Measurements from ENCODE around the gene IST1.

Gene IST1

GRCh38 chr16:71911121-71911520, 15.8 kb downstream of the IST1 start:
- Mint-ChIP-seq H3K4me3 (peak overlapping the region; percentile 6), H3K36me3 (ENCODE audit: insufficient read depth) (peaks cover 38% of the 10 kb centered on the region), H3K27me3 (no peaks in the 10 kb centered on the region), H3K9me3 (no peaks in the 10 kb centered on the region), H3K27ac (ENCODE audit: low read depth) (no peak overlapping the region), H3K4me1 (peaks cover 74% of the 10 kb centered on the region)
- ATAC-seq (replicated peaks; ENCODE audit: extremely low read depth, poor library complexity, severe bottlenecking) (peak; percentile 49), DNase-seq (ENCODE audit: low spot score in 2 of 2) (no peak)

GRCh38 chr16:71912534-71913275, 17.4 kb downstream of the IST1 start:
- H3K4me1 Mint-ChIP-seq = peaks cover 69% of the 10 kb centered on the region
- no peak for ATAC-seq (replicated peaks; ENCODE audit: extremely low read depth, poor library complexity, severe bottlenecking)
- H3K27me3 Mint-ChIP-seq = no peaks in the 10 kb centered on the region
- H3K9me3 Mint-ChIP-seq = no peaks in the 10 kb centered on the region
- H3K4me3 Mint-ChIP-seq = peak overlapping the region; percentile 33
- no peak for DNase-seq (ENCODE audit: low spot score in 2 of 2)
- no peak overlapping the region for H3K27ac Mint-ChIP-seq (ENCODE audit: low read depth)
- H3K36me3 Mint-ChIP-seq (ENCODE audit: insufficient read depth) = peaks cover 46% of the 10 kb centered on the region

- Mint-ChIP-seq H3K27me3 (no peaks in the 10 kb centered on the region), H3K9me3 (no peaks in the 10 kb centered on the region), H3K36me3 (ENCODE audit: insufficient read depth) (peaks cover 54% of the 10 kb centered on the region), H3K4me1 (peaks cover 55% of the 10 kb centered on the region), H3K4me3 (peak overlapping the region; percentile 37), H3K27ac (ENCODE audit: low read depth) (peak overlapping the region; percentile 72)
- ATAC-seq (replicated peaks; ENCODE audit: extremely low read depth, poor library complexity, severe bottlenecking) = no peak
- no peak for DNase-seq (ENCODE audit: low spot score in 2 of 2)
Measured at GRCh38 chr16:71914802-71915201, 19.5 kb downstream of the IST1 start.

- Mint-ChIP-seq H3K9me3 (no peaks in the 10 kb centered on the region), H3K27me3 (no peaks in the 10 kb centered on the region), H3K4me3 (no peak overlapping the region), H3K27ac (ENCODE audit: low read depth) (peak overlapping the region; percentile 72), H3K4me1 (peaks cover 51% of the 10 kb centered on the region), H3K36me3 (ENCODE audit: insufficient read depth) (peaks cover 59% of the 10 kb centered on the region)
- DNase-seq (ENCODE audit: low spot score in 2 of 2) (no peak), ATAC-seq (replicated peaks; ENCODE audit: extremely low read depth, poor library complexity, severe bottlenecking) (no peak)
Measured at GRCh38 chr16:71915350-71915749, 20.0 kb downstream of the IST1 start.

- H3K36me3 Mint-ChIP-seq (ENCODE audit: insufficient read depth) = peaks cover 68% of the 10 kb centered on the region
- H3K4me3 Mint-ChIP-seq = no peak overlapping the region
- H3K4me1 Mint-ChIP-seq = peaks cover 51% of the 10 kb centered on the region
Measured at GRCh38 chr16:71916397-71916920, 21.1 kb downstream of the IST1 start.

GRCh38 chr16:71917900-71918299, 22.6 kb downstream of the IST1 start:
- Mint-ChIP-seq H3K9me3 (no peaks in the 10 kb centered on the region), H3K27ac (ENCODE audit: low read depth) (no peak overlapping the region), H3K4me1 (peaks cover 44% of the 10 kb centered on the region), H3K36me3 (ENCODE audit: insufficient read depth) (peaks cover 78% of the 10 kb centered on the region), H3K4me3 (no peak overlapping the region), H3K27me3 (no peaks in the 10 kb centered on the region)
- ATAC-seq (replicated peaks; ENCODE audit: extremely low read depth, poor library complexity, severe bottlenecking) = no peak
- DNase-seq (ENCODE audit: low spot score in 2 of 2) = no peak

More at GRCh38 chr16:71916397-71916920, 21.1 kb downstream of the IST1 start:
- H3K27ac Mint-ChIP-seq (ENCODE audit: low read depth) = peak overlapping the region; percentile 72
- ATAC-seq (replicated peaks; ENCODE audit: extremely low read depth, poor library complexity, severe bottlenecking) = no peak
- no peak for DNase-seq (ENCODE audit: low spot score in 2 of 2)
- no peaks in the 10 kb centered on the region for H3K9me3 Mint-ChIP-seq
- no peaks in the 10 kb centered on the region for H3K27me3 Mint-ChIP-seq

GRCh38 chr16:71919035-71919434, 23.7 kb downstream of the IST1 start:
- no peak for ATAC-seq (replicated peaks; ENCODE audit: extremely low read depth, poor library complexity, severe bottlenecking)
- Mint-ChIP-seq H3K4me3 (no peak overlapping the region), H3K4me1 (peaks cover 40% of the 10 kb centered on the region), H3K27ac (ENCODE audit: low read depth) (no peak overlapping the region), H3K27me3 (no peaks in the 10 kb centered on the region), H3K36me3 (ENCODE audit: insufficient read depth) (peaks cover 87% of the 10 kb centered on the region), H3K9me3 (no peaks in the 10 kb centered on the region)
- DNase-seq (ENCODE audit: low spot score in 2 of 2) = no peak

- H3K36me3 Mint-ChIP-seq (ENCODE audit: insufficient read depth) = peaks cover 88% of the 10 kb centered on the region
- no peaks in the 10 kb centered on the region for H3K27me3 Mint-ChIP-seq
- no peak for ATAC-seq (replicated peaks; ENCODE audit: extremely low read depth, poor library complexity, severe bottlenecking)
- no peaks in the 10 kb centered on the region for H3K9me3 Mint-ChIP-seq
- no peak for DNase-seq (ENCODE audit: low spot score in 2 of 2)
- H3K4me3 Mint-ChIP-seq = no peak overlapping the region
- no peak overlapping the region for H3K27ac Mint-ChIP-seq (ENCODE audit: low read depth)
- H3K4me1 Mint-ChIP-seq = peaks cover 25% of the 10 kb centered on the region
Measured at GRCh38 chr16:71920658-71921057, 25.3 kb downstream of the IST1 start.

- Mint-ChIP-seq H3K27ac (ENCODE audit: low read depth) (peak overlapping the region; percentile 3), H3K4me1 (peaks cover 17% of the 10 kb centered on the region)
Measured at GRCh38 chr16:71923941-71924690, 28.8 kb downstream of the IST1 start.

GRCh38 chr16:71924710-71925109, 29.4 kb downstream of the IST1 start:
- no peak overlapping the region for H3K27ac Mint-ChIP-seq (ENCODE audit: low read depth)
- no peaks in the 10 kb centered on the region for H3K9me3 Mint-ChIP-seq
- H3K36me3 Mint-ChIP-seq (ENCODE audit: insufficient read depth) = peaks cover 87% of the 10 kb centered on the region
- H3K4me1 Mint-ChIP-seq = peaks cover 17% of the 10 kb centered on the region
- ATAC-seq (replicated peaks; ENCODE audit: extremely low read depth, poor library complexity, severe bottlenecking) (no peak), DNase-seq (ENCODE audit: low spot score in 2 of 2) (no peak)
- no peaks in the 10 kb centered on the region for H3K27me3 Mint-ChIP-seq
- no peak overlapping the region for H3K4me3 Mint-ChIP-seq

More at GRCh38 chr16:71923941-71924690, 28.8 kb downstream of the IST1 start:
- no peak for ATAC-seq (replicated peaks; ENCODE audit: extremely low read depth, poor library complexity, severe bottlenecking)
- no peak for DNase-seq (ENCODE audit: low spot score in 2 of 2)
- Mint-ChIP-seq H3K27me3 (no peaks in the 10 kb centered on the region), H3K9me3 (no peaks in the 10 kb centered on the region), H3K36me3 (ENCODE audit: insufficient read depth) (peaks cover 88% of the 10 kb centered on the region), H3K4me3 (no peak overlapping the region)

- H3K36me3 Mint-ChIP-seq (ENCODE audit: insufficient read depth) = peaks cover 78% of the 10 kb centered on the region
- DNase-seq (ENCODE audit: low spot score in 2 of 2) = no peak
- no peak overlapping the region for H3K27ac Mint-ChIP-seq (ENCODE audit: low read depth)
- no peak overlapping the region for H3K4me3 Mint-ChIP-seq
- H3K4me1 Mint-ChIP-seq = peaks cover 23% of the 10 kb centered on the region
- no peaks in the 10 kb centered on the region for H3K27me3 Mint-ChIP-seq
- no peak for ATAC-seq (replicated peaks; ENCODE audit: extremely low read depth, poor library complexity, severe bottlenecking)
- H3K9me3 Mint-ChIP-seq = no peaks in the 10 kb centered on the region
Measured at GRCh38 chr16:71927383-71927782, 32.1 kb downstream of the IST1 start.

GRCh38 chr16:71927787-71928186, 32.5 kb downstream of the IST1 start:
- no peak for ATAC-seq (replicated peaks; ENCODE audit: extremely low read depth, poor library complexity, severe bottlenecking)
- Mint-ChIP-seq H3K4me3 (no peak overlapping the region), H3K27ac (ENCODE audit: low read depth) (no peak overlapping the region), H3K4me1 (peaks cover 23% of the 10 kb centered on the region), H3K9me3 (no peaks in the 10 kb centered on the region), H3K27me3 (no peaks in the 10 kb centered on the region), H3K36me3 (ENCODE audit: insufficient read depth) (peaks cover 74% of the 10 kb centered on the region)
- DNase-seq (ENCODE audit: low spot score in 2 of 2) = no peak

- no peak overlapping the region for H3K4me3 Mint-ChIP-seq
- H3K9me3 Mint-ChIP-seq = no peaks in the 10 kb centered on the region
- H3K4me1 Mint-ChIP-seq = peaks cover 19% of the 10 kb centered on the region
- ATAC-seq (replicated peaks; ENCODE audit: extremely low read depth, poor library complexity, severe bottlenecking) (no peak), DNase-seq (ENCODE audit: low spot score in 2 of 2) (no peak)
- peaks cover 65% of the 10 kb centered on the region for H3K36me3 Mint-ChIP-seq (ENCODE audit: insufficient read depth)
- no peak overlapping the region for H3K27ac Mint-ChIP-seq (ENCODE audit: low read depth)
- no peaks in the 10 kb centered on the region for H3K27me3 Mint-ChIP-seq
Measured at GRCh38 chr16:71929048-71929447, 33.7 kb downstream of the IST1 start.
